K562 (cell line): Measurements from ENCODE around the gene SMAD3. TPM values are rescaled to one million over a fixed set of nuclear protein-coding genes. Genes with fewer than 3 reads are reported as not detected.

Source experiments
- ATAC-seq: fragments of 200-7000 bp; cut with Tn5 transposase; 3 replicates; pipeline ENCODE4 v1.9.1; 2020; ENCODE audit warnings: moderate library complexity
- BruUV-seq: library from RNA; stranded (reverse); fragments of 400-500 nt; replicated peaks from 2 replicates; lab custom pipeline; 2021; lab: Mats Ljungman, UMichigan
- CTCF ChIA-PET: fragments of 300-600 bp; formaldehyde crosslinking; extraction: SDS; loops from one replicate; lab custom pipeline; 2021; ENCODE audit warnings: low intra/inter-chr PET ratio; lab: Yijun Ruan, JAX
- POLR2A ChIA-PET: fragments of 300-600, 350-650 bp; sonication (Branson Sonifier 250); formaldehyde crosslinking; extraction: SDS; loops from one replicate; lab custom pipeline; 2021; ENCODE audit warnings: antibody characterized with exemption, inconsistent platforms; lab: Yijun Ruan, JAX
- DNase-seq, 4 experiments: peaks; one replicate each; pipeline versions ENCODE4 v3.0.0 to v3.0.0-alpha.2; 2011 to 2018; ENCODE audit warnings: low spot score in 3 of 4, mixed read lengths in 3 of 4; ENCODE audit errors: extremely low read depth in 1 of 4
- FAIRE-seq: peaks from 2 replicates; lab custom pipeline; 2011; peaks lifted over from hg19 to GRCh38; lab: Jason Lieb, UNC
- H2AFZ ChIP-seq: 2 replicates; pipeline ENCODE4 v1.6.0; 2011; ENCODE audit warnings: low read depth, low read length, control low read depth, inconsistent platforms
- H3K27ac ChIP-seq: fragments of 200-600 bp; 3 replicates; pipeline ENCODE4 v1.8.0; 2011; ENCODE audit warnings: low read depth, mild to moderate bottlenecking, control low read depth, inconsistent platforms, low read length, moderate library complexity, mixed read lengths; ENCODE audit errors: extremely low read depth
- H3K27me3 ChIP-seq, 2 experiments: fragments of 300-600 bp in 1 of 2; 2 replicates in 1 of 2; 3 replicates in 1 of 2; pipeline versions ENCODE4 v1.6.0 to v1.8.0; 2011; ENCODE audit warnings: inconsistent platforms in 2 of 2, low read length in 2 of 2, mild to moderate bottlenecking in 1 of 2, mixed read lengths in 1 of 2, moderate library complexity in 1 of 2; ENCODE audit not compliant: control insufficient read depth in 2 of 2, insufficient read depth in 2 of 2
- H3K36me3 ChIP-seq: fragments of 300-600 bp; 3 replicates; pipeline ENCODE4 v1.8.0; 2011; ENCODE audit warnings: mild to moderate bottlenecking, low read length, inconsistent platforms; ENCODE audit not compliant: control insufficient read depth, insufficient read depth
- H3K4me1 ChIP-seq, 2 experiments: fragments of 200-600 bp in 1 of 2; replicated peaks in 1 of 2; 2 replicates in 1 of 2; 3 replicates in 1 of 2; pipeline versions ENCODE4 v1.5.1 to v1.8.0; 2011; ENCODE audit warnings: inconsistent platforms in 2 of 2, low read length in 2 of 2, mild to moderate bottlenecking in 1 of 2, mixed read lengths in 1 of 2, moderate library complexity in 1 of 2; ENCODE audit not compliant: control insufficient read depth in 2 of 2, insufficient read depth in 2 of 2
- H3K4me2 ChIP-seq: 2 replicates; pipeline ENCODE4 v1.6.1; 2011; ENCODE audit warnings: low read length, control low read depth, inconsistent platforms, mixed read lengths; ENCODE audit not compliant: insufficient read depth
- H3K4me3 ChIP-seq: fragments of 200-600 bp; sonication (generic), shearing (Covaris generic); 2 replicates; pipeline ENCODE4 v1.5.1; 2016; ENCODE audit warnings: control low read depth, inconsistent platforms
- H3K79me2 ChIP-seq: fragments of 200-600 bp; 3 replicates; pipeline ENCODE4 v1.8.0; 2011; ENCODE audit warnings: low read length, inconsistent platforms; ENCODE audit not compliant: control insufficient read depth, insufficient read depth
- H3K9ac ChIP-seq, 2 experiments: 2 replicates each; pipeline versions ENCODE4 v1.6.0 to v1.6.1; 2011; ENCODE audit warnings: low read depth in 2 of 2, low read length in 2 of 2, control low read depth in 1 of 2, inconsistent platforms in 1 of 2, mild to moderate bottlenecking in 1 of 2, mixed read lengths in 1 of 2; ENCODE audit not compliant: insufficient read depth in 1 of 2
- H3K9me1 ChIP-seq: one replicate; pipeline ENCODE4 v1.6.0; 2011; ENCODE audit warnings: inconsistent platforms, mild to moderate bottlenecking, low read length, moderate library complexity; ENCODE audit not compliant: control insufficient read depth, insufficient read depth
- H3K9me3 ChIP-seq: replicated peaks from 2 replicates; pipeline ENCODE4 v1.5.1; 2011; ENCODE audit warnings: low read depth, low read length, inconsistent platforms; ENCODE audit not compliant: control insufficient read depth, insufficient read depth
- H4K20me1 ChIP-seq: replicated peaks from 2 replicates; pipeline ENCODE4 v1.6.1; 2011; ENCODE audit warnings: low read length, inconsistent platforms, mixed read lengths; ENCODE audit not compliant: control insufficient read depth, insufficient read depth
- DIDO1 ChIP-seq: fragments of 450-650 bp; IDR thresholded peaks from 2 replicates; pipeline ENCODE4 v1.6.1; 2016; ENCODE audit warnings: low read depth, missing biosample characterization, missing genetic modification characterization
- HMG20B ChIP-seq: fragments of 250-450 bp; sonication (Bioruptor Pico); IDR thresholded peaks from 2 replicates; pipeline ENCODE4 v1.5.0; 2021; ENCODE audit warnings: mild to moderate bottlenecking
- KLF13 ChIP-seq: fragments of 450-650 bp; IDR thresholded peaks from 2 replicates; pipeline ENCODE4 v1.6.1; 2016; ENCODE audit warnings: missing genetic modification characterization, low read depth, mild to moderate bottlenecking, missing compliant biosample characterization, moderate library complexity, borderline replicate concordance
- LCOR ChIP-seq: sonication (generic); formaldehyde crosslinking; IDR thresholded peaks from 2 replicates; pipeline ENCODE4 v1.8.0; 2022; ENCODE audit warnings: mild to moderate bottlenecking, missing genetic modification reagents
- NONO ChIP-seq, 2 experiments: fragments of 200-400 bp in 1 of 2; fragments of 450-650 bp in 1 of 2; formaldehyde crosslinking in 1 of 2; IDR thresholded peaks; 2 replicates each; pipeline ENCODE4 v1.6.1; 2017; ENCODE audit warnings: low read depth in 2 of 2, mild to moderate bottlenecking in 2 of 2, moderate library complexity in 2 of 2, low read length in 1 of 2
- SREBF2 ChIP-seq: sonication (generic); formaldehyde crosslinking; IDR thresholded peaks from 2 replicates; pipeline ENCODE4 v1.4.0; 2020; ENCODE audit warnings: mild to moderate bottlenecking, missing genetic modification reagents
- WGBS: fragments of 100-300 bp; shearing (Covaris generic); methylation state at CpG from one replicate; pipeline ENCODE4 v1.1.6; 2016; ENCODE audit warnings: low coverage, mixed read lengths; ENCODE audit not compliant: insufficient coverage; ENCODE audit errors: missing lambda C conversion rate; 5-methylcytosine and 5-hydroxymethylcytosine counted together
- in situ Hi-C: fragments of 300-500 bp; cut with MboI; formaldehyde crosslinking; loops from 4 replicates; pipeline ENCODE4 v1.15.0; 2018; ENCODE audit warnings: inconsistent platforms, mixed read lengths
- intact Hi-C: fragments of 100-400 bp; cut with micrococcal nuclease; formaldehyde crosslinking; loops from 2 replicates; pipeline ENCODE4 v1.14.2; 2022
- polyA plus RNA-seq, 8 experiments: library from polyadenylated mRNA; depleted of rRNA in 4 of 8; stranded (reverse) in 5 of 8; unstranded in 3 of 8; fragments of >200 nt; fragmentation: Nextera tagmentation in 2 of 8; fragmentation: Illumina TruSeq in 1 of 8; extraction: Ambion mirVana in 2 of 8; extraction: Trizol in 1 of 8; gene quantifications; 2 replicates each; pipeline versions ENCODE4 v1.2.1 to v1.2.3, GENCODE V29; 2011 to 2014; ENCODE audit warnings: inconsistent platforms in 1 of 8, missing spikeins in 1 of 8
- total RNA-seq, 7 experiments: library from RNA; depleted of rRNA in 6 of 7; stranded (reverse); fragments of >200 nt in 6 of 7; fragmentation: Illumina TruSeq in 2 of 7; extraction: Trizol in 2 of 7; gene quantifications; 2 replicates each; pipeline versions ENCODE4 v1.2.1 to v1.2.3, GENCODE V29; 2011 to 2021; ENCODE audit warnings: low replicate concordance in 1 of 7
- TF ChIP-seq, protein P1 (sequence below): sonication (generic); formaldehyde crosslinking; IDR thresholded peaks from 2 replicates; pipeline ENCODE4 v1.9.0; 2022; ENCODE audit warnings: mild to moderate bottlenecking, missing genetic modification reagents
- TF ChIP-seq, protein P2 (sequence below), 2 experiments: fragments of 200-800 bp in 1 of 2; sonication (Bioruptor generic) in 1 of 2; sonication (generic) in 1 of 2; formaldehyde crosslinking in 1 of 2; IDR thresholded peaks in 1 of 2; conservative IDR thresholded peaks in 1 of 2; 2 replicates each; pipeline versions ENCODE4 v1.5.0 to v1.6.1; 2016 to 2020; ENCODE audit warnings: missing compliant biosample characterization in 1 of 2, missing genetic modification characterization in 1 of 2, missing genetic modification reagents in 1 of 2
- TF ChIP-seq, protein P3 (sequence below): fragments of 450-650 bp; conservative IDR thresholded peaks from 2 replicates; pipeline ENCODE4 v1.6.1; 2016; ENCODE audit warnings: missing genetic modification characterization, low read depth, mild to moderate bottlenecking, missing compliant biosample characterization, moderate library complexity
- TF ChIP-seq, protein P4 (sequence below): fragments of 200-400 bp; formaldehyde crosslinking; IDR thresholded peaks from 2 replicates; pipeline ENCODE4 v1.6.1; 2017; ENCODE audit warnings: mild to moderate bottlenecking, low read depth, low read length, moderate library complexity
- TF ChIP-seq, protein P5 (sequence below): sonication (generic); formaldehyde crosslinking; IDR thresholded peaks from 2 replicates; pipeline ENCODE4 v1.4.0; 2020; ENCODE audit warnings: mild to moderate bottlenecking, missing genetic modification reagents

SMAD3 gene
- total and polyA plus RNA-seq, 9 of the 15 experiments (the other 6 are each of a cell fraction or from before 2014, with no cell fraction given), result 4.3 to 39.2 (median 11.1) TPM

DNA sequence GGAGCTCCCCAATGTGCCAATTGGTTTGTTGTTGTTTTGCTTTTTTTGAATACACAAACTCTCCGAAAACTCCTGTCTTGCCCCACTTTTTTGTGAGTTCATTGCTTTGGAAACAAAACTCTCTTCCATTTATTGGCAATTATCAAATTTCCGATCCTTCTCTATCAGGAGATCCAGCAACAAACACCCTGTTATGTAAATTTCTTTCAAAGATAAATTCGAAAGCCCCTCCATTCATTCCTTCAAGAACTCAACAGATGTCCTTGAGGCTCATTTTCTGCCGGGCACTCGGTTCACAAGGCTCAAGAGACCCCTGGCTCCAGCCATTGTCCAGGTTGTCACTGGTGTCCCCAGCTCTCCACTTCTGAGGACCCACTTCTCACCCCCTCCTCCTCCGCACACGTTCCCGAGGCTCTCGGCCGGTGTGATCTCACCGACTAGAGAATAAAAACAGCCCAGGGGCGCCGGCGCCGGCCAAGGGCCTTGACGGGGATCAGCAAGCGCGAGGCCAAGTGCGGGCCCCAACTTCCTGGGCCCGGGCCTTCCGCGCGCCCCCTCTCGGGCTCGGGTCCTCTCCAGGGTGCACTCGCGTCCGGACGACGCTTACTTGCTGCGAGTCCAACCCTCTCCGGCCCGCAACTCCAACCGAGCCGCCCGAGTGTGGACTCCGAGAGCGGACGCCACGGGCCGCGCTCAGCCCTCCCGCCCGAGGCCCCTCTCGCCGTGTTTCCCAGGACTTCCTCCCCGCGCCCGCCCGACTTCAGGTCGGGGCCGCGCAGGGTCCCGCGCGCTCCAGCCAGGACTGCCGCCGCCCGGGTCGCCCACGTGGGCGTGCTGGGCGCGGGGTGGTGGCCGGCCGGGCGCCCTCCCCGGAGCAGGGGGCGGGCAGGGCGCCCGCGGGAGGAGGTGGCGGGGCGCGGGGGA lies 533 bp upstream of the SMAD3 start:
- CTCF ChIA-PET, result interaction anchor here (0.6 kb wide), 1 partner anchor 175 kb away, joined by 3 read pairs; no protein-coding TSS in a partner anchor
- Histone ChIP-seq H2AFZ (peak overlapping the region; percentile 88), H3K27ac (peak overlapping the region; percentile 79), H3K79me2 (peaks cover 39% of the 10 kb centered on the region), H3K4me2 (peak overlapping the region; percentile 73), H3K4me3 (peak overlapping the region; percentile 79), H4K20me1 (no peaks in the 10 kb centered on the region), H3K9me3 (no peaks in the 10 kb centered on the region), H3K4me1 (peaks cover 37 to 41% of the 10 kb centered on the region in 2 experiments), H3K36me3 (peaks cover 6% of the 10 kb centered on the region), H3K27me3 (no peaks in the 10 kb centered on the region), H3K9me1 (no peaks in the 10 kb centered on the region), H3K9ac (peak overlapping the region; percentile 78 to 94)
- ATAC-seq, result peak; percentile 46
- 1% methylated on average over 50 of the region's 75 CpGs for WGBS
- FAIRE-seq, result no peak
- intact Hi-C loops (loop anchor here (2.0 to 10.0 kb wide), 3 partner anchors 34 to 187 kb away; partner anchors contain the start of genes AAGAB and IQCH), in situ Hi-C loops (no loop called here)
- POLR2A ChIA-PET, result interaction anchor here (0.6 to 2.7 kb wide), 14 partner anchors 9 to 403 kb away, joined by 3 to 11 read pairs (median 3); no protein-coding TSS in a partner anchor
- BruUV-seq, result TSS peak; percentile 90
- DNase-seq, result peak; percentile 62 to 96 (median 86)
- TF ChIP-seq, protein P1, sequence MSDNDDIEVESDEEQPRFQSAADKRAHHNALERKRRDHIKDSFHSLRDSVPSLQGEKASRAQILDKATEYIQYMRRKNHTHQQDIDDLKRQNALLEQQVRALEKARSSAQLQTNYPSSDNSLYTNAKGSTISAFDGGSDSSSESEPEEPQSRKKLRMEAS (CRISPR knock-in tag), result peak; percentile 28; the same call in 1 of the 2 replicates
- TF ChIP-seq HMG20B (peak; percentile 60; the same call in 1 of the 2 replicates), SREBF2 (0 out of 2 replicates have a peak, but pooled peaks have one; percentile 38), NONO (IDR thresholded peaks at IDR 0.05; ENCODE audit: low read depth in 2 of 2, low read length in 1 of 2) (peak; percentile 23 to 61; a peak in 3 of 4 replicates), LCOR (CRISPR knock-in tag) (0 out of 2 replicates have a peak, but pooled peaks have one; percentile 33), DIDO1 (no peak), KLF13 (tag) (no peak)
- TF ChIP-seq, protein P2, sequence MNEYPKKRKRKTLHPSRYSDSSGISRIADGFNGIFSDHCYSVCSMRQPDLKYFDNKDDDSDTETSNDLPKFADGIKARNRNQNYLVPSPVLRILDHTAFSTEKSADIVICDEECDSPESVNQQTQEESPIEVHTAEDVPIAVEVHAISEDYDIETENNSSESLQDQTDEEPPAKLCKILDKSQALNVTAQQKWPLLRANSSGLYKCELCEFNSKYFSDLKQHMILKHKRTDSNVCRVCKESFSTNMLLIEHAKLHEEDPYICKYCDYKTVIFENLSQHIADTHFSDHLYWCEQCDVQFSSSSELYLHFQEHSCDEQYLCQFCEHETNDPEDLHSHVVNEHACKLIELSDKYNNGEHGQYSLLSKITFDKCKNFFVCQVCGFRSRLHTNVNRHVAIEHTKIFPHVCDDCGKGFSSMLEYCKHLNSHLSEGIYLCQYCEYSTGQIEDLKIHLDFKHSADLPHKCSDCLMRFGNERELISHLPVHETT (CRISPR knock-in tag; conservative IDR thresholded peaks at IDR 0.05 in 1 of 2, IDR thresholded peaks at IDR 0.05 in 1 of 2), result peak in 1 of 2 experiments; percentile 83; a peak in 2 of 4 replicates
- TF ChIP-seq, protein P3, sequence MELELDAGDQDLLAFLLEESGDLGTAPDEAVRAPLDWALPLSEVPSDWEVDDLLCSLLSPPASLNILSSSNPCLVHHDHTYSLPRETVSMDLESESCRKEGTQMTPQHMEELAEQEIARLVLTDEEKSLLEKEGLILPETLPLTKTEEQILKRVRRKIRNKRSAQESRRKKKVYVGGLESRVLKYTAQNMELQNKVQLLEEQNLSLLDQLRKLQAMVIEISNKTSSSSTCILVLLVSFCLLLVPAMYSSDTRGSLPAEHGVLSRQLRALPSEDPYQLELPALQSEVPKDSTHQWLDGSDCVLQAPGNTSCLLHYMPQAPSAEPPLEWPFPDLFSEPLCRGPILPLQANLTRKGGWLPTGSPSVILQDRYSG, result no peak
- TF ChIP-seq, protein P4, sequence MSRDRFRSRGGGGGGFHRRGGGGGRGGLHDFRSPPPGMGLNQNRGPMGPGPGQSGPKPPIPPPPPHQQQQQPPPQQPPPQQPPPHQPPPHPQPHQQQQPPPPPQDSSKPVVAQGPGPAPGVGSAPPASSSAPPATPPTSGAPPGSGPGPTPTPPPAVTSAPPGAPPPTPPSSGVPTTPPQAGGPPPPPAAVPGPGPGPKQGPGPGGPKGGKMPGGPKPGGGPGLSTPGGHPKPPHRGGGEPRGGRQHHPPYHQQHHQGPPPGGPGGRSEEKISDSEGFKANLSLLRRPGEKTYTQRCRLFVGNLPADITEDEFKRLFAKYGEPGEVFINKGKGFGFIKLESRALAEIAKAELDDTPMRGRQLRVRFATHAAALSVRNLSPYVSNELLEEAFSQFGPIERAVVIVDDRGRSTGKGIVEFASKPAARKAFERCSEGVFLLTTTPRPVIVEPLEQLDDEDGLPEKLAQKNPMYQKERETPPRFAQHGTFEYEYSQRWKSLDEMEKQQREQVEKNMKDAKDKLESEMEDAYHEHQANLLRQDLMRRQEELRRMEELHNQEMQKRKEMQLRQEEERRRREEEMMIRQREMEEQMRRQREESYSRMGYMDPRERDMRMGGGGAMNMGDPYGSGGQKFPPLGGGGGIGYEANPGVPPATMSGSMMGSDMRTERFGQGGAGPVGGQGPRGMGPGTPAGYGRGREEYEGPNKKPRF, result no peak
- TF ChIP-seq, protein P5, sequence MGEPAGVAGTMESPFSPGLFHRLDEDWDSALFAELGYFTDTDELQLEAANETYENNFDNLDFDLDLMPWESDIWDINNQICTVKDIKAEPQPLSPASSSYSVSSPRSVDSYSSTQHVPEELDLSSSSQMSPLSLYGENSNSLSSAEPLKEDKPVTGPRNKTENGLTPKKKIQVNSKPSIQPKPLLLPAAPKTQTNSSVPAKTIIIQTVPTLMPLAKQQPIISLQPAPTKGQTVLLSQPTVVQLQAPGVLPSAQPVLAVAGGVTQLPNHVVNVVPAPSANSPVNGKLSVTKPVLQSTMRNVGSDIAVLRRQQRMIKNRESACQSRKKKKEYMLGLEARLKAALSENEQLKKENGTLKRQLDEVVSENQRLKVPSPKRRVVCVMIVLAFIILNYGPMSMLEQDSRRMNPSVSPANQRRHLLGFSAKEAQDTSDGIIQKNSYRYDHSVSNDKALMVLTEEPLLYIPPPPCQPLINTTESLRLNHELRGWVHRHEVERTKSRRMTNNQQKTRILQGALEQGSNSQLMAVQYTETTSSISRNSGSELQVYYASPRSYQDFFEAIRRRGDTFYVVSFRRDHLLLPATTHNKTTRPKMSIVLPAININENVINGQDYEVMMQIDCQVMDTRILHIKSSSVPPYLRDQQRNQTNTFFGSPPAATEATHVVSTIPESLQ, result no peak
